ENCODE results near the gene ZFYVE9. TPM values are rescaled to one million over a fixed set of nuclear protein-coding genes. Genes with fewer than 3 reads are reported as not detected.
"Not testable (repeated sequence)": the region's sequence is repeated elsewhere in the genome, so short reads cannot be mapped to it uniquely, and the experiment has no call there.

Gene ZFYVE9
- polyA plus RNA-seq, 1 donor from 2014 or later, result 18.1 TPM

GRCh38 chr1:52171149-52171548, 29.3 kb downstream of the ZFYVE9 start:
- H3K36me3 ChIP-seq (ENCODE audit: insufficient read depth, low read length); H4K20me1 ChIP-seq (ENCODE audit: insufficient read depth); H3K4me2 ChIP-seq (ENCODE audit: low read length); H3K9me3 ChIP-seq (ENCODE audit: low read length); H3K4me3 ChIP-seq (ENCODE audit: low read length); H2AFZ ChIP-seq (ENCODE audit: low read depth, low read length); H3K27ac ChIP-seq (ENCODE audit: low read length); H3K9ac ChIP-seq (ENCODE audit: low read length); H3K9me2 ChIP-seq (ENCODE audit: insufficient read depth, low read length); H3F3A ChIP-seq (ENCODE audit: insufficient read depth, low read length, poor library complexity, severe bottlenecking); H3K79me2 ChIP-seq (replicated peaks; ENCODE audit: insufficient read depth, low read length); H3K27me3 ChIP-seq (ENCODE audit: insufficient read depth, low read depth, low read length): not testable (repeated sequence)

GRCh38 chr1:52179073-52179472, 37.2 kb downstream of the ZFYVE9 start:
- H4K20me1 ChIP-seq (ENCODE audit: insufficient read depth), result no peaks in the 10 kb centered on the region
- H3F3A ChIP-seq (ENCODE audit: insufficient read depth, low read length, poor library complexity, severe bottlenecking), result no peaks in the 10 kb centered on the region
- H3K79me2 ChIP-seq (replicated peaks; ENCODE audit: insufficient read depth, low read length), result no peaks in the 10 kb centered on the region
- TF ChIP-seq SMC3 (conservative IDR thresholded peaks at IDR 0.05; ENCODE audit: poor library complexity) (no peak), TAF1 (IDR thresholded peaks at IDR 0.05; ENCODE audit: low read depth) (no peak), POLR2AphosphoS5 (IDR thresholded peaks at IDR 0.05) (no peak), REST (IDR thresholded peaks at IDR 0.05; ENCODE audit: borderline replicate concordance) (no peak), EZH2 (IDR thresholded peaks at IDR 0.05; ENCODE audit: borderline replicate concordance, insufficient read depth, low read length, poor library complexity, severe bottlenecking) (no peak), RAD21 (conservative IDR thresholded peaks at IDR 0.05) (no peak), EP300 (conservative IDR thresholded peaks at IDR 0.05; ENCODE audit: poor library complexity, severe bottlenecking) (no peak), MXI1 (conservative IDR thresholded peaks at IDR 0.05; ENCODE audit: poor library complexity, severe bottlenecking) (no peak), CTCF (IDR thresholded peaks at IDR 0.05; ENCODE audit: poor library complexity, severe bottlenecking) (no peak)
- no peaks in the 10 kb centered on the region for H3K9me3 ChIP-seq (ENCODE audit: low read length)
- H3K27ac ChIP-seq (ENCODE audit: low read length), result no peak overlapping the region
- no peaks in the 10 kb centered on the region for H3K36me3 ChIP-seq (ENCODE audit: insufficient read depth, low read length)
- no peaks in the 10 kb centered on the region for H3K9me2 ChIP-seq (ENCODE audit: insufficient read depth, low read length)
- no peak overlapping the region for H3K4me2 ChIP-seq (ENCODE audit: low read length)
- H3K9ac ChIP-seq (ENCODE audit: low read length), result no peak overlapping the region
- no peak overlapping the region for H2AFZ ChIP-seq (ENCODE audit: low read depth, low read length)
- no peak overlapping the region for H3K4me3 ChIP-seq (ENCODE audit: low read length)
- no peaks in the 10 kb centered on the region for H3K27me3 ChIP-seq (ENCODE audit: insufficient read depth, low read depth, low read length)

DNA sequence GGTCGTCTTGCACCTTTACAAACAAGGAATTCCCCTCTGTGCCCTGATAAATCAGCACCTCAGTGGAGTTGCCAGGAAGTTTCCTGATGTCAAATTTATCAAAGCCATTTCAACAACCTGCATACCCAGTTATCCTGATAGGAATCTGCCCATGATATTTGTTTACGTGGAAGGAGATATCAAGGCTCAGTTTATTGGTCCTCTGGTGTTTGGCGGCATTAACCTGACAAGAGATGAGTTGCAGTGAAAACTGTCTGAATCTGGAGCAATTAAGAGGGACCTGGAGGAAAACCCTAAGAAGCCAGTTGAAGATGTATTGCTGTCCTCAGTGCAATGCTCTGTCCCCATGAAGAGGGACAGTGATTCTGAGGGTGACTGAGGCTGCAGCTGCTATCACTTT, 38.3 kb downstream of the ZFYVE9 start:
- no peaks in the 10 kb centered on the region for H4K20me1 ChIP-seq (ENCODE audit: insufficient read depth)
- H3K4me2 ChIP-seq (ENCODE audit: low read length), result no peak overlapping the region
- TF ChIP-seq POLR2AphosphoS5 (IDR thresholded peaks at IDR 0.05), result no peak
- TF ChIP-seq RAD21 (conservative IDR thresholded peaks at IDR 0.05), result no peak
- no peak overlapping the region for H3K4me3 ChIP-seq (ENCODE audit: low read length)
- no peak overlapping the region for H3K27ac ChIP-seq (ENCODE audit: low read length)
- H3K9ac ChIP-seq (ENCODE audit: low read length), result no peak overlapping the region
- H2AFZ ChIP-seq (ENCODE audit: low read depth, low read length), result no peak overlapping the region
- H3K9me2 ChIP-seq (ENCODE audit: insufficient read depth, low read length), result no peaks in the 10 kb centered on the region
- no peaks in the 10 kb centered on the region for H3K9me3 ChIP-seq (ENCODE audit: low read length)
- no peaks in the 10 kb centered on the region for H3K36me3 ChIP-seq (ENCODE audit: insufficient read depth, low read length)
- H3K79me2 ChIP-seq (replicated peaks; ENCODE audit: insufficient read depth, low read length), result no peaks in the 10 kb centered on the region
- H3F3A ChIP-seq (ENCODE audit: insufficient read depth, low read length, poor library complexity, severe bottlenecking), result no peaks in the 10 kb centered on the region
- H3K27me3 ChIP-seq (ENCODE audit: insufficient read depth, low read depth, low read length), result no peaks in the 10 kb centered on the region

GRCh38 chr1:52181759-52182158, 39.9 kb downstream of the ZFYVE9 start:
- not testable (repeated sequence) for H3F3A ChIP-seq (ENCODE audit: insufficient read depth, low read length, poor library complexity, severe bottlenecking); H3K9me3 ChIP-seq (ENCODE audit: low read length); H3K36me3 ChIP-seq (ENCODE audit: insufficient read depth, low read length); H3K9ac ChIP-seq (ENCODE audit: low read length); H3K27me3 ChIP-seq (ENCODE audit: insufficient read depth, low read depth, low read length); H3K79me2 ChIP-seq (replicated peaks; ENCODE audit: insufficient read depth, low read length); H3K4me3 ChIP-seq (ENCODE audit: low read length); H3K4me2 ChIP-seq (ENCODE audit: low read length); H3K27ac ChIP-seq (ENCODE audit: low read length); H3K9me2 ChIP-seq (ENCODE audit: insufficient read depth, low read length); H2AFZ ChIP-seq (ENCODE audit: low read depth, low read length); H4K20me1 ChIP-seq (ENCODE audit: insufficient read depth)

- H3K4me3 ChIP-seq (ENCODE audit: low read length); H4K20me1 ChIP-seq (ENCODE audit: insufficient read depth); H3K27me3 ChIP-seq (ENCODE audit: insufficient read depth, low read depth, low read length); H2AFZ ChIP-seq (ENCODE audit: low read depth, low read length); H3K79me2 ChIP-seq (replicated peaks; ENCODE audit: insufficient read depth, low read length); H3K36me3 ChIP-seq (ENCODE audit: insufficient read depth, low read length); H3K9me2 ChIP-seq (ENCODE audit: insufficient read depth, low read length); H3K9ac ChIP-seq (ENCODE audit: low read length); H3K27ac ChIP-seq (ENCODE audit: low read length); H3K4me2 ChIP-seq (ENCODE audit: low read length); H3K9me3 ChIP-seq (ENCODE audit: low read length); H3F3A ChIP-seq (ENCODE audit: insufficient read depth, low read length, poor library complexity, severe bottlenecking): not testable (repeated sequence)
Measured at GRCh38 chr1:52182328-52182727, 40.4 kb downstream of the ZFYVE9 start.
